Fibroblast of peridontal ligament (primary cell): ENCODE data around the gene ALG11.
"Not testable (repeated sequence)": the region's sequence is repeated elsewhere in the genome, so short reads cannot be mapped to it uniquely, and the experiment has no call there.

Source experiments
- DNase-seq: peaks from one replicate; pipeline ENCODE4 v3.0.0-alpha.2; 2010; ENCODE audit errors: extremely low read depth

Gene ALG11

DNA sequence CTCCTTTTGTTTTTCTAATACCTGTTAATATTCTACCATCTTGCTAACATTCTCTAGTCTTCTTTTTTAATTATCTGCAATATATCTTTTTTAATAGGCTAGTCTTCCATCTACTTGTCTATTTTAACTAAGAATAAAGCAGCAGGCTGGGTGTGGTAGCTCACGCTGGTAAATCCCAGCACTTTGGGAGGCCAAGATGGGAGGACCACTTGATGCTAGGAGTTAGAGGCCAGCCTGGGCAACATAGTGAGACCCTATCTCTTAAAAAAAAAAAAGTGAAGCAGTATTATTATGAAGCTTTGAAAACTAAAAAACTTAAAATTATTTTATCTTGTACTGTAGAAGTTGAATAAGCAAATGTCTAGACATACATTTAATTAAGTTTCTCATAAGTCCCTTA, 15.6 kb downstream of the ALG11 start:
- DNase-seq, result no peak

DNA sequence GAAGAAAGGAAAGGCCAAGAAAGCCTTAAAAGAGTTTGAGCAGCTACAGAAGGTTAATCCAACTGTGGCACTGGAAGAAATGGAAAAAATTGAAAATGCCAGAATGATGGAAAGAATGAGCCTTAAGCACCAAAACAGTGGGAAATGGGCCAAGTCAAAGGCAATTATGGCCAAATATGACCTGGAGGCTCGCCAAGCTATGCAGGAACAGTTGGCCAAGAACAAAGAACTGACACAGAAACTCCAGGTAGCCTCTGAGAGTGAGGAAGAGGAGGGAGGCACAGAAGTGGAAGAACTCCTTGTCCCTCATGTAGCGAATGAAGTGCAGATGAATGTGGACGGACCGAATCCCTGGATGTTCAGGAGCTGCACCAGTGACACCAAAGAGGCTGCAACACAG, 17.4 kb downstream of the ALG11 start:
- DNase-seq, result no peak

DNA sequence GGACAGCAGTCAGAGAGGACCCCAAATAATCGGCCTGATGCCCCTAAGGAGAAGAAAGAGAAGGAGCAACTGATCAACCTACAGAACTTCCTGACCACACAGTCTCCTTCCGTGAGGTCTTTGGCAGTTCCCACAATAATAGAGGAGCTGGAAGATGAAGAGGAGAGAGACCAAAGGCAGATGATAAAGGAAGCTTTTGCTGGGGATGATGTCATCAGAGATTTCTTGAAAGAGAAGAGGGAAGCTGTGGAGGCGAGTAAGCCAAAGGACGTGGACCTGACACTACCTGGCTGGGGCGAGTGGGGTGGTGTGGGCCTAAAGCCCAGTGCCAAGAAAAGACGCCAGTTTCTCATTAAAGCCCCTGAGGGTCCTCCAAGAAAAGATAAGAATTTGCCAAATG, 18.2 kb downstream of the ALG11 start:
- DNase-seq, result not testable (repeated sequence)

DNA sequence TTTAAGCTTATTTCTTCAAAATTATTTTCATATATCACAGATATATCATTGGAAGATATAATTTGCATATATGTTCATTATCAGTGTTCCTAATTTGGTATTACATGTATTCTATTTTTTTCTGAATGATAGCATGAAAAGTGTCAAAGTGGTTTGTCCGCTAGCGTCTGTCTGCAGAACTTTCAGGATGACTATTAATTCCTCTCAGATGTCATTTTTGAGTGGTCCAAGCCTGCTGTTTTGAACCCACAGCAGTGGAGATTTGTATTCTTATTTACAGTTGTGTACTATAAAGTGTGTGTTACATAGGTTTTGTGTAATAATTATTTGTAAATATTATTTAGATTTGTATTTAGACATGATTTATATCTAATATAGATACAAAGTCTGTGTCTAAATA, 20.8 kb downstream of the ALG11 start:
- DNase-seq, result no peak

DNA sequence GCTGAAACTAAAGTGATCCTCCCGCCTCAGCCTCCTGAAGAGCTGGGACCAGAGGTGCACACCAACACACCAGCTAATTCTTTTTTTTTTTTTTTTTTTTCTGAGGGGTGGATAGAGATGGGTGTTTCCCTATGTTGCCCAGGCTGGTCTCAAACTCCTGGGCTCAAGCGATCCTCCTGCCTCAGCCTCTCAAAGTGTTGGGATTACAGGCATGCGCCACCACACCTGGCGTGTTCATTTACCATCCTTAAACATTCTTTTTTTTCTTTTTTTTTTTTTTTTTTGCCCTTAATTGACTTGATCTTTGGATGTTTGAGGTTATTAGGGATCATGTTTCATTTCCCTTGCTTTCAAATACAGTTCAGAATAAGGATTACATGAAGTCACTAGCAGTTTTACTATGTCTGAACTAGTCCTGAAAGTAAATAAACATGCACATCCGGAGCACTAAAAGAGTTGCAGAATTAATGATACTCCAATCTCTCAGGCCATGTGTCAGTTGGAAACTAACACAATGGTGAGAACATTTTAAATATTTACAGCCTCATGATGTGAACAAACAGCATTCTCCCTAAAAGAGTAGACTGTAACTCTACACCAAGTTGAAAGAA, 22.5 kb downstream of the ALG11 start:
- DNase-seq, result no peak

DNA sequence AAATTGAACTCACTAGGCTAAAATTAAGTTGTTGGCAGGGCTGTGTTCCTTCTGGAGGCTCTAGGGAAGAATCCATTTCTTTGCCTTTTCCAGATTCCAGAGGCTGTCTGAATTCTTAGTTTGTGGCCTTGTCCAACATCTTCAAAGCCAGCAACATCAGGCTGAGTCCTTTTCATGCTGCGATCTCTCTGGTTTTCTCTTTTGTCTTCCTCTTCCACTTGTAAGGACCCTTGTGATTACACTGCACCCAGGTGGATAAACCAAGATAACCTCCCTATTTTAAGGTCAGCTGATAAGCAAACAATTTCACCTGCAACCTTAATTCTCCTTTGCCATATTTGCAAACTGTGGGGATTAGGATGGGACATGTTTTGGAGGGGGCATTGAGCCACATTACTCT, 23.8 kb downstream of the ALG11 start:
- no peak for DNase-seq

DNA sequence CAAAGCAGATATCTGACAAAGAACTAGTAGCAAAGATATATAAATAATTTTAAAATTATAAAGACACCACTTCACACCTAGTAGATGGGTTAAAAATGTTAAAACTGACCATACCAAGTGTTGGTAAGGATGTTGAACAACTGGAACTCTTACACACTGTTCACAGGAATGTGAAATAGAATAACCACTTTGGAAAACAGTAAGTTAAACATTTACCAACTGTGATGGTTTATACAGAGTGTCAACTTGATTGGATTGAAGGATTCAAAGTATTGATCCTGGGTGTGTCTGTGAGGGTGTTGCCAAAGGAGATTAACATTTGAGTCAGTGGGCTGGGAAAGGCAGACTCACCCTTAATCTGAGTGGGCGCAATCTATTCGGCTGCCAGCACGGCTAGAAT, 31.5 kb downstream of the ALG11 start:
- DNase-seq, result no peak

DNA sequence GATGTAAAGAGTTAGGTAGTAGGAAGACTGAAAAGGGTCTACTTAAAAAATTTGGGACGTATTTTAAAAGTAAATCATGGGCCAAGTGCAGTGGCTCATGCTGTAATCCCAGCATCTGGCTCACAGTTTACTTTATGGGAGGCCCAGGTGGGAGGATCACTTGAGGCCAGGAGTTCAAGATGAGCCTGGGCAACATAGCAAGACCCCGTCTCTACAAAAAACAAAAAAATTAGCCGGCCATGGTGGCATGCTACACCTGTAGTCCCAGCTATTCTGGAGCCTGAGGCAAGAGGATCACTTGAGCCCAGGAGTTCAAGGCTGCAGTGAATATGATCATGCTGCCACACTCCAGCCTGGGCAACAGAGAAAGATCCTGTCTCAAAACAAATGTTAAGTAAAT, 35.3 kb downstream of the ALG11 start:
- DNase-seq, result no peak

DNA sequence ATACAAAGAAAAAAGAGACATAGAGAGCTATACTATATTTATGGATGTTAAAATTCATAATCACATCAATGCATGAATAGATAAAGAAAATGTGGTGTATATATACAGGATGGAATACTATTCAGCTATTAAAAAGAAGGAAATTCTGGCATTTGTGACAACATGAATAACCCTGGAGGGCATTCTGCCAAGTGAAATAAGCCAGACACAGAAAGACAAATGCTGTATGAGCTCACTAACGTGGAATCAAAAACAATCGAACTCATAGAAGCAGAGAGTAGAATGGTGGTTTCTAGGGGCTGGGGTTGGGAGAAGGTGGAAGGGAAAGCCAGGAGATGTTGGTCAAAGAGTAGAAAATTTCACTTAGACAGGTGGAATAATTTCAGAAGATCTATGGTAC, 36.3 kb downstream of the ALG11 start:
- peak; percentile 4 for DNase-seq

DNA sequence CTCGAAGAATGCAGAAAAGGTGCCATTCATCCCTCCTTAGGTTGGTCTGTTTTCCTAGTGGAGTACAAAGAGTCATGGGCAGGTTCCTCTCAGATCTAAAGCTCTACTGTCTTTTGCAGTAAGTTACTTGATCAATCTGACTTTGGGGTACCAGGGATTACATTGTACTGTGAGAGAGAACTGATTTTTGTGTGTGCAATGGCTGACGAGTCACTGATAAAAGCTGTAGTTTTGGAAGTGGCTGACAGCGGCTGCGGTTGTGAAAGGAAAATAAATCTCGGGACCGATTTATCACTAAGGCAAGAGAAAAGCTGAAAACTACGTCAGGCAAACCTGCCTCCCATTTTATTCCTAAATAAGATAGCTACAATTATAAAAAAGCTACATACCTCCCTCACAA, 39.2 kb downstream of the ALG11 start:
- DNase-seq, result no peak

DNA sequence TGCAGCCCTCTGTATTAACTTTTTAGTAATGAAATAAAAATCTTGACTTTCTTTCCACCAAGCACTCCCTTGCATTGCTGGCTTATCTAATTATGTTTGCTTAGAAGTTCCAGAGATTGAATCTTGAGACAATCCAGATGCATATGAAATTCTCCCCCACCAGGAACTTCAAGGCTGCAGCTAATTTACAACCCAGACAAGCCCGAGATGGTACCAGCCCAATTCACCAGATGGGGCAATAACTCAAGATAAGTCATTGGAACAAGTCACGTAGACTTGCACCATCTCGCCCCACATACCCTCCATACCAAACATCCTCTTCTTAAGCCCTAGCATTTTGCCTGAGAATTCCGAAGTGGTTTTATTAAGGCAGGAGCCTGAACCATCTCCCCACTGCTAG, 41.3 kb downstream of the ALG11 start:
- no peak for DNase-seq

DNA sequence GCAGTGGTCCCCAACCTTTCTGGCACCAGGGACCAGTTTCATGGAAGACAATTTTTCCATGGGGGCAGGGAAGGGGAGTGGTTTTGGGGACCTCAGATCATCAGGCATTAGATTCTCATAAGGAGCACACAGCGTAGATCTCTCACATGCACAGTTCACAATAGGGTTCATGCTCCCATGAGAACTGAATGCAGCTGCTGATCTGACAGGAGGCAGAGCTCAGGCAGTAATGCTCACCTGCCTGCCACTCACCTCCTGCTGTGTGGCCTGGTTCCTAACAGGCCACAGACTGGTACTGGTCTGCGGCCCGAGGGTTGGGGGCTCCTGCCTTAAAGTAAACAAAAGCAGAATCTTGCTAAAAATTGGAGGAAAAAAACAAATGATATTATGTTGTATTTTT, 48.9 kb downstream of the ALG11 start:
- DNase-seq, result not testable (repeated sequence)

DNA sequence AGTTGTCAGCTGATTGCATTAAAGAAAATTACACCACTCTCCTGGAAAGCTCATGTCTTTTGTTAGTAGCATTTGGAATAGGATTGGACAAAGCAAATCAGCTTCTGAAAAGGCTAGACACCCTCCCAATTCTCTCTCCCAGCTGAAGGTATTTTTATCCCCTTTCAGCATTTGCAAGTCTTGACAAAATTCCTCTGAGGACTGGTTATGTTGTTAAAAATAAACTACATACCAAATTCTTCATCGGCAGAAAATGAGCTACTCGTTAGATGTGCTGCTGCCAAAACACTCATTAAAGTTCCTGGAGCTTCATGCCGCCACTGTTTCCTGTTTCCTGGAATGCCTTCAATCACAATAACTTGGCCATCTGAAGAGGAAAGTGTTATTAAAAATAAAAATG, 49.4 kb downstream of the ALG11 start:
- peak; percentile 18 for DNase-seq

DNA sequence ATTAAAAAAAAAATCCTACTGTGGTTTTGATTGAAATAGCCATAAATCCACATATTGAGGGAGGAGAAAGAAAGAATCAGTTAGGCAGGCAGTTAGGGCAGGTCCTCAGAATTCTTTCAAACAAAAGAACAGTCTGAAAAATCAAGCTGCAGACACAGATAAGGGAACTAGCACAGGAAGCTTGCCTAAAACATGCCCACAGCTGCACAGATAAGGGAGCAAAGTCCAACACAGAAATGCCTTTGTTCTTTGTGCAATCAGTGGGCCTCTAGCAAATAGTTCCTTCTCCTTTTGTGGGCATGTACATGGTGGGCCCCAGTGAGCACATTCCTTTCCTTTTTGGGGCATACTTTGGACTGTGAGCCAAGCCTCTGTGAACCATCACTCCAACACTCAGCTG, 55.0 kb downstream of the ALG11 start:
- peak; percentile 4 for DNase-seq

DNA sequence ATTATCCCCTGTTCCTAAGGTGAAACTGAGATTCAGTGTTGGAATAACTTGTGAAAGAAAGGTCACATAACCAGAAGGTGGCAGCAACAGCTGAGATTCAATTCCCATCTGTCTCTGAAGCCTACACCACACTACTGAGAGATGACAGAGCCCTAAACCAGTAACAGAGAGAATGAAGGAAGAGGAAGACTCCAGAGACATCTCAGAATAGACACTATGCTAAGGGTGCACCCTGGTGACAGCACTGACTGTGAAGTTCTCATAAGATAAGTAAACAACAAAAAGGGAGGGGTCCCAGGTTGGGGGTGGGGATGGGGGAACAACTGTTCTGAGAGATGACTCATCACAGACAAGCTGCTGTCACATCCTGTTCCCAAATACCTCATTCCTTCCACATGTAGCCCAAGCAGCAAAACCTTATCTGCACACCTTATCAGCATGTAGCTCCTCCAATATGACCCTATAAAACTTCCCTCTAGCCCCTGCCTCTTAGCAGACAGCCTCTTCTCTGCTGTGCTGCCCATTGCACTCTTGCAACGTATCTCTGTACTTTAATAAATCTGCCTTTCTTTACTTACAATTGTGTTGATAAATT, 58.8 kb downstream of the ALG11 start:
- peak; percentile 24 for DNase-seq
